TTC549 (cell line): ENCODE measurements around the gene THRAP3.

Experiments used
- FAIRE-seq: peaks from 2 replicates; lab custom pipeline; 2012; peaks lifted over from hg19 to GRCh38; lab: Jason Lieb, UNC

Gene THRAP3

DNA sequence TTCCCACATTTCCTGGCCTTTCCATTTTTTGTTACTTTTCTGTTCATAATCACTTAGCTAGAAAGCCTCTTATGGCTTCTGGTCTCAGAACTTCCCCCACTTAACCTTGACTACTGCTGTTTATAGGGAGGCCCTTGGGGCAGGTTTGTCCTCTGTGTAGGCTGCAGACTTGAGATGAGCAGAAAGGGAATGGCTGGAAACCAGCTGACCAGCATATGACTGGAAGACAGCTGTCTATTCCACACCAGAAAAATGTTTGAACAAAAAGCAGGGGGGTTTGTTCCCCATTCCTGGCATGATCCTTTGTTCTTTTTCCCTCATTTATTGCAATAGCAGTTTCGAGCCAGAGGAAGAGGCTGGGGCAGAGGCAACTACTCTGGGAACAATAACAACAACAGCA is 77.0 kb downstream of the THRAP3 start:
- no peak for FAIRE-seq

- FAIRE-seq = no peak
These were observed 79.0 kb downstream of the THRAP3 start for GRCh38 chr1:36303244-36303643.

GRCh38 chr1:36303650-36304360 is 79.6 kb downstream of the THRAP3 start:
- FAIRE-seq = no peak

DNA sequence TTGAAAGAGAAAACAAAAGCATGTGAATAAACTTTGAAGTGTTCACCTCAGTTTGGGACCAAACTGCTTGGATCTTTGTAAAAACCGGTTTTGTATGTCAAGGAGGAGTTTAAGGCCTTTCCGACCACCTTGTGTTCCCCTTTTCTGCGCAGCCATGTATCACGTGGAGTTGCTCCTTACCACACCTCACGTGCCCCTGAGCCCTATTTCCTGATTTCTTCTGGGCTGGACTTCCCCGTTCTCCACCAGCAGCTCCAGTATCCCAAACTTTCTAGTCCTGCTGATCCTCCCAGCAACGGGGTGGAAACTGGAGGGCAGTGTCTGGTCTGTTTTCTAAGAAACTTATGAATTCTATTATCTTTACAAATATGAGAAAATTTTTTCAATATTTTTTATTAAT is 80.3 kb downstream of the THRAP3 start:
- no peak for FAIRE-seq

- no peak for FAIRE-seq
These were observed 81.0 kb downstream of the THRAP3 start for GRCh38 chr1:36304970-36305914.

DNA sequence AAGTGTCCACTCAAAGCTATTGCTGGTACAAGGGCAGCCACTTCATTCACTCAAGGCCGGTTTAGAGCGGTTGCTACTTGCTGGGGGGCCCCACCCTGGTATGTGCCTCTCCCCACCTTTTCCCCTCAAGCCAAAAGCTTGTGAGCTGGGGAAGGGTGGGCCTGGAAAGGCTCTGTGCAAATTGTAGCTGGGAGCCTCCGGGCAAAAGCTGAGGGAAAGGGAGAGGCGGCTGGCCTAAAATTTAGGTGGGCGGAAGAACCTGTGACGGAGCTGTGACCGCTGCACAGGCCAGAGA is 81.6 kb downstream of the THRAP3 start:
- no peak for FAIRE-seq

DNA sequence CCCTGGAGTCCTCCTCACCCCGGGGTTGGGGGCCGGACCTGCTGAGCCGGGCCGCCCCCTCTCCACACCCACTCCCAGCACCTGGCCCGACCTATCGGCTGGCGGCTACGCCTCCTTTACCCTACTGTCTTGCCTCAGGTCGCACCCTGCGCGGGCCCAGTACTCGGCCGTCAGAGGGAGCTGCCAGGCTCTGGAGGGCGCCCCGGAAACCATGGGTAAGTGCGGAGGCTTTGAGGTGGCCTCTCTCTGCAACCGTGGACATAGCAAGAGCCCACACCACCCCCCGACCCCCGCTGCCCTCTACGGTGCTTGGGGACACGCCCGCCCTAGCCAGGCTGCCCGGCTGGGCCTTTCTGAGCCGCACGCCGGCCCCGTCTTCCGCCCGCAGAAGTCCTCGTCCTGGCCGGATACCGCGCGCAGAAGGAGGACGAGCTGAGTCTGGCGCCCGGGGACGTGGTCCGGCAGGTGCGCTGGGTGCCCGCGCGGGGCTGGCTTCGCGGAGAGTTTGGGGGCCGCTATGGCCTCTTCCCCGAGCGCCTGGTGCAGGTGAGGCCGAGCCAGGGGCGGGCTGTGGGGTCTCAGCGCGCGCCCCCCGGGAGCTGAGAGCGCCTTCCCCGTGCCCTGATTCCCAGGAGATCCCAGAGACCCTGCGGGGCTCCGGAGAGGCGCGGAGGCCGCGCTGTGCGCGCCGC is 82.1 kb downstream of the THRAP3 start, which contains the start of gene SH3D21:
Gene SH3D21 (plus strand): TSS at position 159 of the 692 bp plus-strand sequence. CDS start 53 bp downstream, at position 212.
- no peak for FAIRE-seq

DNA sequence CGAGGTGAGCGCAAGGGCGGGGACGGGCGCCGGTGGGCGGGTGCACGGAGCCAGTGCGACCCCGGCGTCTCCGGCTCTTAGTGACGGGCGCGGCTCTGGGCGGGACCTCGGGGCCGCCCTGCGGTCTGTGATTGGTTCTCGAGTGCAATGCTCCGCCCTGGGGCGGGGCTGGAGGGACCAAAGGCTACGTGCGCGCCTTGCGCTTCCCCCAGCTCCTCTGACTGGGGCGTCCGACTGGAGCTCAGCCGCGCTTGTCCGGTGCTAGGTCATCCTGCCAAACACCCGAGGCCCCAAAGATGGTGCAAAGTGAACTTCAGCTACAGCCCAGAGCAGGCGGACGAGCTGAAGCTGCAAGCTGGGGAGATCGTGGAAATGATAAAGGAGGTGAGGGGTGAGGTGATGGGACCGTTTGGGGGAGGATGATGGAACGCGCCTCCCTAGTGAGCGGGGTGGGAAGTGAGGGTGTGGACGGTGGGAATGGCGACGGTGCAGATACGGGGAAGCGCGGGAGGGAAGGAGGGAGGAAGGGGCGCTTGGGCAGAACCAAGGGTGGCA is 82.7 kb downstream of the THRAP3 start:
- no peak for FAIRE-seq

DNA sequence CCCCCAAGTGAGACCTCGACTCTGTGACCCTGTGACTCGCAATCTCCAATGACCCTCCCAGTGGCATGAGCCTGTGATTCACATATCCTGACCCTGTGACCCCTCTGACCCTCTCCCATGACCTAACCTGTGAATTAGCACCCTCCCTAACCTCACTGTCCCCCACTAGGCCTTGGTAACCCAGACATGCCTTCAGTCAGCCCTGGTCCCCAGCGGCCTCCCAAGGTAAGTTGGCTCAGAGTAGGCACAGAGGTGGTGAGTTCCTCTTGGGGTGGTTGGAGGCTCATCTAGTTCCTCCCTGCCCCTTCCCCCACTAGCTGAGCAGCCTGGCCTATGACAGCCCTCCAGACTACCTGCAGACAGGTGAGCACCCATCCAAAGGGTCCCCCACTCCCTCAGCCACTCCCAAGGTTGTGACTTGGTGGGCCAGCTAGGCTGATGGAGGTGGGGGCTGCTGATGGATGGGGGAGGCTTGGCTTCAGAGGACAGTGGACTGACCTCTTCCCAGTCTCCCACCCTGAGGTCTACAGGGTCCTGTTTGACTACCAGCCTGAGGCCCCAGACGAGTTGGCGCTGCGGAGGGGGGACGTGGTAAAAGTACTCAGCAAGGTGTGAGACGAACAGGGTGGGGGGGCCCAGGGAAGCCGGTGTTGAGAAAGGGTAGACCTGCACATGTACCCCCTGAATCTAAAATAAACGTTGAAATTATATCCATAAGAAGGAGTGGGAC is 83.5 kb downstream of the THRAP3 start:
- no peak for FAIRE-seq

- FAIRE-seq = no peak
These were observed 85.2 kb downstream of the THRAP3 start for GRCh38 chr1:36309397-36309796.

DNA sequence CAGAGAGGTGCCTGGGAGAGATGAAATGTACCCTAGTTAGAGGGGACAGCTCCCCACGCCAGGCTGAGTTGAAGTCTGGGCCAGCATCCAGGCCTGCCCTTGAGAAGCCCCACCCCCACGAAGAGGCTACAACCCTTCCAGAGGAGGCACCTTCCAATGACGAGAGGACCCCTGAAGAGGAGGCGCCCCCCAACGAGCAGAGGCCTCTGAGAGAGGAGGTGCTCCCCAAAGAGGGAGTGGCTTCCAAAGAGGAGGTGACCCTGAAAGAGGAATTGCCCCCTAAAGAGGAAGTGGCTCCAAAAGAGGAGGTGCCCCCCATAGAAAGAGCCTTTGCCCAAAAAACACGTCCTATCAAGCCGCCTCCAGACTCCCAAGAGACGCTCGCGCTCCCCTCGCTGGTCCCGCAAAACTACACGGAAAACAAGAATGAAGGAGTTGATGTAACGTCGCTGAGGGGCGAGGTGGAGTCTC is 96.1 kb downstream of the THRAP3 start:
- FAIRE-seq = no peak

GRCh38 chr1:36320767-36321118 is 96.5 kb downstream of the THRAP3 start:
- no peak for FAIRE-seq

DNA sequence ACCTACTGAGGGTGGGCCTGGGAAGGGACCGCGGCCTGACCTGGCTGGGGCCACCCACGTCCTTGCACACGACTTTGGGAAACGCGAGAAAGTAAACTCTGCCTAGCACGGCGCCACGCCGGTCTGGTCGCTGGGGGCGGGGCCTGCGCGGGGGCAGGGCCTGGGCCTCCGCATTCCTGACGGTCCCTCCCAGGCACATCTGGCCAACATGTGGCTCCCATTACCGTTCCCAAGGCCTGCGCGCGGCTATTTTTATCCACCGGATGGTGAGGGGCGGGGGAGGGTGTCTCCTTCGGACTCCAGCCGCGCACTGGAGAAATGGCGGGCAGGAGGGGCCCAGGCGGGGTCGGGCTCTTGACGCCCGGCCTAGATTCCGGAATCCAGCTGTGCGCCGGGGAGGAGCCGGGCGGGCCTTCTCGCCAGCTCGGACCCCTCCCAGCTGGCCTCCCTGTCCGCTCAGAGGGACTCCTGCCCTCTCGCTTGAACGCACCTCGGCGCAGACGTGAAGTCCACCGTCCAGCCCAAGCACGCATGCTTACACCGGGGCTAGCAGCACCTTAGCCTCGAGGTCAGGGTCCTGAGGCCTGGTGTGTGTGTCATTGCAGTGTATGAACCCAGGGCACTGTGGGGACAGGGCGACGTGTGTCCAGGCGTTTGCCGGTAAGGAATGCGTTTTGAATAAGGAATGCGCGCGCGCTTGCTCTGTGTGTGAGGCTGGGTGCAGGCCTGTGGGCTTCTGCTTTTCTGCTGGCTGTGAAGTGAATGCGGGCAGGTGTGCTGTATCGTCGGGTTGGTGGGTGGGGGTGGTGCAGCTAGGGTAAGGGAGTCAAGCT is 97.1 kb downstream of the THRAP3 start:
- no peak for FAIRE-seq

GRCh38 chr1:36322041-36322785 is 98.0 kb downstream of the THRAP3 start:
- FAIRE-seq = no peak

- no peak for FAIRE-seq
These were observed 98.8 kb downstream of the THRAP3 start for GRCh38 chr1:36322786-36323635.

DNA sequence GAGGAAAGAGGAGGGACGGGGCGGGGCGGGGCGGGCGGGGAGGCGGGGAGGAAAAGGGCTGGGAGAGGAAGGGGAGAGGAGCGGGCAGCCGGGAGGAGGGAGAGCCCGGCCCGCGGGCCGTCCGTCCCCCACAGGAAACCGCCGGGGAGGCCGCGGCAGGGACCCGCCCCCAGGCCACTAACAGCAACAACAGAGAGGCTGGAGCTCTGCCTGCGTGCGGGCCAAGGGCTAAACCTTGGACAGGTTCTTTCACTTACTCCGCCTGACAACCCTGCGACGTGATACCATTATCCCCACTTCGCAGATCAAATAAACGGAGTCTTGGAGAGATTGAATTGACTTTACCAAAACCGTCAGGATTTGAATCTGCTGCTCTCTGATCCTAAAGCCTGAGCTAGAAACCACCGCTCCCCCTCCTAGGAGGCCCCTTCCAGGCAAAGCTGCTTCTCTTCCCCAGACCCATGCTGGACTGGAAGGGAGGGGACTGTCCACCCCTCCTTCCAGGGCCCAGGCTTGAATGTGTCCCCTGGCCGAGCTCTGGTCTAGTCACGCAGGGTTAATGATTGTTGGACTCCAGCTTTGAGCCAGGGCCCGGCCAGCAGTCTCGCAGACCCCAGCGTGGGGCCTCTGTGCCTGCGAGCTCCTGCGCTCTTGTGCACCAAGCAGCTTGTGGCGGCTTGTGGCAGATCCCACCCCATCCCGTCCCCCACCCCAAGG is 99.6 kb downstream of the THRAP3 start, which contains the start of gene EVA1B:
Gene EVA1B (minus strand): TSS at position 10 of the 717 bp plus-strand sequence. CDS start 608 bp downstream, outside the sequence.
- FAIRE-seq = no peak

DNA sequence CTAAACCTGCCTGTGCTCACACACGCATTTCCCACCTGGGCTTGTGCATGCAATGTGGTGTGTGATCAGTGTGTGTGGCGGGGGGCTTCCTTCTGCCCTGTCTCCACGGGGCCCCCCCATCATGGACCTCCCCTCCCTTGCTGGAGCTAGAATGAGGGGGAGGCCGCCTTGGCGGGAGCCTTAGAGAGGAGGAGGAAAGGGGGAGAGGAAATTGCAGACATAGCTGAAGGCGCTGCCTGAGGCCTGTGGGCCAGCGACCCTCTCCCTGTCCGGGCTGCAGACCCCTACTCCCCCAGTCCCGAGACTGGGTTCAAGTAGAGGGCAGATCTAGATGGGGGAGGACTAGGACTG is 100.1 kb downstream of the THRAP3 start:
- FAIRE-seq = no peak

- no peak for FAIRE-seq
These were observed 102.3 kb downstream of the THRAP3 start for GRCh38 chr1:36326499-36326898.
